Gastrocnemius medialis (tissue), 4 donors: ENCODE results near the gene TCF12.

Source experiments
- POLR2A ChIP-seq, 2 donors: fragments of 450-650 bp; IDR thresholded peaks; one replicate each; pipeline ENCODE4 v1.6.1; 2017; ENCODE audit warnings: antibody characterized with exemption in 2 of 2, mild to moderate bottlenecking in 2 of 2, moderate library complexity in 2 of 2
- TF ChIP-seq, protein P1 (sequence below), 5 experiments: fragments of 450-650 bp in 3 of 5; fragments of 200-600 bp in 2 of 5; sonication (generic) in 2 of 5; IDR thresholded peaks in 4 of 5; conservative IDR thresholded peaks in 1 of 5; 1 replicate in 4 of 5; 2 replicates in 1 of 5; pipeline ENCODE4 v1.5.1; 2016 to 2019; ENCODE audit warnings: antibody characterized with exemption in 5 of 5, mild to moderate bottlenecking in 3 of 5, moderate library complexity in 3 of 5

DNA sequence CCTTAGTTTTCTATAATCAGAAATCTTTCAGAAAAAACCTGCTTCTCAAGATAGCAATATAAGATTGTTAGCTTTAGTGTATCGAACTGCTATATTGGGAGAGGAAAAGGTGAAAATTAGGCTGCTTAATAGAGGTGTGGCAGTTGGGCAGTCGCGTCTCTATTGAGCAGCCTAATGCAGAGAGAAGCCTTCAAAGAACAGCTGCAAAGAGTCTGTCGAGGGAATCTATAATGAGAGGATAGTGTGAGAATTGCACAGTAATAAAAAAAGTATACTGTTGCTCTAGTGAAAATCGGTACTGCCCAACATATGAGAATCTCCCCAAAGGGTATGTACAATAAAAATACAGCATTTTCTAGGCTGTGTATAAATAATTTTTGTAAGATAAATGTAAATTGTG, 184.4 kb downstream of the TCF12 start:
- TF ChIP-seq, protein P1, sequence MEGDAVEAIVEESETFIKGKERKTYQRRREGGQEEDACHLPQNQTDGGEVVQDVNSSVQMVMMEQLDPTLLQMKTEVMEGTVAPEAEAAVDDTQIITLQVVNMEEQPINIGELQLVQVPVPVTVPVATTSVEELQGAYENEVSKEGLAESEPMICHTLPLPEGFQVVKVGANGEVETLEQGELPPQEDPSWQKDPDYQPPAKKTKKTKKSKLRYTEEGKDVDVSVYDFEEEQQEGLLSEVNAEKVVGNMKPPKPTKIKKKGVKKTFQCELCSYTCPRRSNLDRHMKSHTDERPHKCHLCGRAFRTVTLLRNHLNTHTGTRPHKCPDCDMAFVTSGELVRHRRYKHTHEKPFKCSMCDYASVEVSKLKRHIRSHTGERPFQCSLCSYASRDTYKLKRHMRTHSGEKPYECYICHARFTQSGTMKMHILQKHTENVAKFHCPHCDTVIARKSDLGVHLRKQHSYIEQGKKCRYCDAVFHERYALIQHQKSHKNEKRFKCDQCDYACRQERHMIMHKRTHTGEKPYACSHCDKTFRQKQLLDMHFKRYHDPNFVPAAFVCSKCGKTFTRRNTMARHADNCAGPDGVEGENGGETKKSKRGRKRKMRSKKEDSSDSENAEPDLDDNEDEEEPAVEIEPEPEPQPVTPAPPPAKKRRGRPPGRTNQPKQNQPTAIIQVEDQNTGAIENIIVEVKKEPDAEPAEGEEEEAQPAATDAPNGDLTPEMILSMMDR (IDR thresholded peaks at IDR 0.05 in 4 of 5, conservative IDR thresholded peaks at IDR 0.05 in 1 of 5): no peak
- TF ChIP-seq POLR2A (IDR thresholded peaks at IDR 0.05): no peak
